ENCODE data around the gene BRSK1. TPM values are rescaled to one million over a fixed set of nuclear protein-coding genes. Genes with fewer than 3 reads are reported as not detected.

The BRSK1 gene
- total and polyA plus RNA-seq, 2 of the 8 experiments (the other 6 are each of a cell fraction or from before 2014, with no cell fraction given), result 27.6 to 32.7 TPM

- ChIA-PET POLR2A (ENCODE audit: partially characterized antibody) (interaction anchor here (0.7 to 1.7 kb wide), 5 partner anchors 13 to 103 kb away, joined by 3 read pairs; partner anchors contain the start of gene KMT5C), CTCF (ENCODE audit: partially characterized antibody) (interaction anchor here (0.6 to 0.9 kb wide), 2 partner anchors 144 to 148 kb away, joined by 3 read pairs; no protein-coding TSS in a partner anchor)
- H3K27me3 ChIP-seq (replicated peaks in 1 of 4; ENCODE audit: control insufficient read depth in 3 of 4, extremely low read depth in 1 of 4, insufficient read depth in 3 of 4, low read length in 3 of 4), result no peaks in the 10 kb centered on the region
- no peak overlapping the region for H3K27ac ChIP-seq (ENCODE audit: low read depth, low read length)
- no peak overlapping the region for H3K4ac ChIP-seq (replicated peaks; ENCODE audit: insufficient read length, low read depth, low read length)
- H3K4me3 ChIP-seq (ENCODE audit: extremely low read depth in 1 of 4, insufficient read depth in 2 of 4, low read depth in 3 of 4, low read length in 4 of 4), result no peak overlapping the region
- no peak overlapping the region for H4K8ac ChIP-seq (ENCODE audit: extremely low read depth, insufficient read depth, low read length)
- H2AK5ac ChIP-seq (ENCODE audit: low read depth, low read length), result no peak overlapping the region
- H2BK15ac ChIP-seq (ENCODE audit: low read length), result no peak overlapping the region
- H3K23me2 ChIP-seq (ENCODE audit: low read depth, low read length), result peaks cover 2% of the 10 kb centered on the region; the same call in 1 of the 2 replicates
- DNase-seq (ENCODE audit: low read depth in 1 of 2, low spot score in 2 of 2), result peak in 1 of 2 experiments; percentile 67
- no peaks in the 10 kb centered on the region for H3K79me2 ChIP-seq (ENCODE audit: control insufficient read depth in 1 of 2, insufficient read depth in 2 of 2, low read length in 2 of 2)
- peaks cover 16 to 49% (median 38%) of the 10 kb centered on the region in 4 experiments for H3K36me3 ChIP-seq (ENCODE audit: control insufficient read depth in 2 of 4, insufficient read depth in 4 of 4, low read length in 3 of 4)
- H3K14ac ChIP-seq (ENCODE audit: insufficient read length), result no peak overlapping the region
- no peak overlapping the region for H2BK5ac ChIP-seq (ENCODE audit: low read depth, low read length)
- H3K18ac ChIP-seq (ENCODE audit: extremely low read depth, low read length), result no peak overlapping the region
- no peak overlapping the region for H2AFZ ChIP-seq (ENCODE audit: low read length)
- H3K9me3 ChIP-seq (ENCODE audit: insufficient read depth in 2 of 2, low read depth in 1 of 2, low read length in 1 of 2), result no peaks in the 10 kb centered on the region
- no peak overlapping the region for H3K9ac ChIP-seq (replicated peaks in 1 of 4; ENCODE audit: extremely low read depth in 1 of 4, low read depth in 3 of 4, low read length in 3 of 4)
- H3K4me1 ChIP-seq (replicated peaks in 1 of 4; ENCODE audit: control insufficient read depth in 3 of 4, insufficient read depth in 4 of 4, low read length in 3 of 4), result peaks cover 0 to 8% (median 3%) of the 10 kb centered on the region in 4 experiments; a peak in 3 of 7 replicates
- no peak overlapping the region for H3K4me2 ChIP-seq (ENCODE audit: insufficient read depth in 1 of 2, low read depth in 2 of 2, low read length in 2 of 2)
- 88% methylated on average over 15 of the region's 39 CpGs; no CpG with 5 or more reads in 1 of the 2 experiments for WGBS, 2 experiments (ENCODE audit: extremely low coverage in 1 of 2, insufficient coverage in 1 of 2, insufficient read length in 1 of 2, insufficient replicate concordance in 2 of 2, low coverage in 1 of 2, low lambda C conversion rate in 2 of 2, missing lambda C conversion rate in 1 of 2)
- H2BK20ac ChIP-seq (ENCODE audit: low read length), result no peak overlapping the region
- peaks cover 0 to 5% of the 10 kb centered on the region in 2 experiments for H4K20me1 ChIP-seq (replicated peaks in 1 of 2; ENCODE audit: control insufficient read depth in 1 of 2, insufficient read depth in 2 of 2, low read length in 2 of 2)
- no peak overlapping the region for H2BK12ac ChIP-seq (ENCODE audit: low read depth, low read length)
- FAIRE-seq, result no peak
- no peak overlapping the region for H3K56ac ChIP-seq (replicated peaks; ENCODE audit: insufficient read length, low read depth, low read length)
- H4K5ac ChIP-seq (ENCODE audit: insufficient read length, low read depth, low read length), result no peak overlapping the region
- no peak overlapping the region for H3K23ac ChIP-seq (ENCODE audit: insufficient read length)
- H4K91ac ChIP-seq (replicated peaks; ENCODE audit: insufficient read length, low read length), result no peak overlapping the region
- no peak overlapping the region for H2BK120ac ChIP-seq (replicated peaks; ENCODE audit: low read depth, low read length)
- no peaks in the 10 kb centered on the region; the same call in 1 of the 2 replicates for H3K79me1 ChIP-seq (ENCODE audit: low read depth, low read length)
- no peak for TF ChIP-seq GABPA (IDR thresholded peaks at IDR 0.05; ENCODE audit: borderline replicate concordance, insufficient read depth, low read length)
Observed at GRCh38 chr19:55304279-55304978, 20.6 kb downstream of the BRSK1 start.
